H1 (cell line): ENCODE data around the gene FAM228B. TPM values are rescaled to one million over a fixed set of nuclear protein-coding genes. Genes with fewer than 3 reads are reported as not detected.

ENCODE experiments used
- JUND ChIP-seq: IDR thresholded peaks from 2 replicates; pipeline ENCODE4 v1.6.1; 2011; ENCODE audit warnings: mild to moderate bottlenecking, improper control_type of control experiment, low read length
- SIRT6 ChIP-seq: IDR thresholded peaks from one replicate; pipeline ENCODE4 v1.7.1; 2012; ENCODE audit warnings: low read length, inconsistent platforms
- SUZ12 ChIP-seq: fragments of 200-600 bp; sonication (generic); IDR thresholded peaks from 2 replicates; pipeline ENCODE4 v1.6.1; 2012; ENCODE audit warnings: mild to moderate bottlenecking, inconsistent platforms, low read length, moderate library complexity, mixed read lengths
- TBP ChIP-seq: IDR thresholded peaks from 2 replicates; pipeline ENCODE4 v1.6.1; 2011; ENCODE audit warnings: low read depth, low read length, improper control_type of control experiment
- polyA plus RNA-seq, 7 experiments: library from polyadenylated mRNA; depleted of rRNA in 3 of 7; stranded (reverse) in 5 of 7; unstranded in 2 of 7; fragments of >200 nt in 5 of 7; fragments of 200-250 nt in 2 of 7; gene quantifications; 1 replicate in 5 of 7; 2 replicates in 1 of 7; 4 replicates in 1 of 7; pipeline versions ENCODE4 v1.2.1 to v1.2.3, GENCODE V29; 2011 to 2013; ENCODE audit warnings: missing spikeins in 2 of 7, mixed read lengths in 2 of 7
- total RNA-seq: library from RNA; stranded (reverse); fragmentation: NEBNext Ultra II Directional; extraction: Animal tissue kit (Norgen Biotek cat#: 25700); gene quantifications from 2 replicates; pipeline ENCODE4 v1.2.1, GENCODE V29; 2021
- TF ChIP-seq, protein P1 (sequence below): fragments of 300-600 bp; sonication (generic); IDR thresholded peaks from 2 replicates; pipeline ENCODE4 v1.7.1; 2012; ENCODE audit warnings: low read length, moderate library complexity, mild to moderate bottlenecking, inconsistent platforms; ENCODE audit not compliant: insufficient replicate concordance

The FAM228B gene
- total and polyA plus RNA-seq, 2 of the 8 experiments (the other 6 are each of a cell fraction or from before 2014, with no cell fraction given), result 1.4 to 3.2 TPM

DNA sequence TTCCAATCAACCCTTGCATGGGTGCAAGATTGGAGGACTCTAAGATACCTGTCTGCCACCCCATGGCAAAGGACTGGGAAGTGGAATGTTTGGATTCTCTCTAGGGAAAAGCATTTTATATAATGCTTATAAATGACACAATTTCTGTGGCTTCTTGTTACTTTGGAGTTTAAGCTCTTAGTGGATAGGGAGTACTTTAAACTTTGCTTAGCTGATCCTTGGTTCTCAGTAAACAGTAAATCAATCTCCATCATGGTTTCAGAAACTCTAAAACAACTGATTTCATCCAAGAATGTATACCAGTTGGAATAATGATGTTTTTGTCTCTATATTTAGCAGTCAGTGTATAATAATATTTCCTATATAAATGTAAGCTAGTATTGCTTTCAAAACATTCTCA is 37.5 kb downstream of the FAM228B start (continued):
- TF ChIP-seq, protein P1, sequence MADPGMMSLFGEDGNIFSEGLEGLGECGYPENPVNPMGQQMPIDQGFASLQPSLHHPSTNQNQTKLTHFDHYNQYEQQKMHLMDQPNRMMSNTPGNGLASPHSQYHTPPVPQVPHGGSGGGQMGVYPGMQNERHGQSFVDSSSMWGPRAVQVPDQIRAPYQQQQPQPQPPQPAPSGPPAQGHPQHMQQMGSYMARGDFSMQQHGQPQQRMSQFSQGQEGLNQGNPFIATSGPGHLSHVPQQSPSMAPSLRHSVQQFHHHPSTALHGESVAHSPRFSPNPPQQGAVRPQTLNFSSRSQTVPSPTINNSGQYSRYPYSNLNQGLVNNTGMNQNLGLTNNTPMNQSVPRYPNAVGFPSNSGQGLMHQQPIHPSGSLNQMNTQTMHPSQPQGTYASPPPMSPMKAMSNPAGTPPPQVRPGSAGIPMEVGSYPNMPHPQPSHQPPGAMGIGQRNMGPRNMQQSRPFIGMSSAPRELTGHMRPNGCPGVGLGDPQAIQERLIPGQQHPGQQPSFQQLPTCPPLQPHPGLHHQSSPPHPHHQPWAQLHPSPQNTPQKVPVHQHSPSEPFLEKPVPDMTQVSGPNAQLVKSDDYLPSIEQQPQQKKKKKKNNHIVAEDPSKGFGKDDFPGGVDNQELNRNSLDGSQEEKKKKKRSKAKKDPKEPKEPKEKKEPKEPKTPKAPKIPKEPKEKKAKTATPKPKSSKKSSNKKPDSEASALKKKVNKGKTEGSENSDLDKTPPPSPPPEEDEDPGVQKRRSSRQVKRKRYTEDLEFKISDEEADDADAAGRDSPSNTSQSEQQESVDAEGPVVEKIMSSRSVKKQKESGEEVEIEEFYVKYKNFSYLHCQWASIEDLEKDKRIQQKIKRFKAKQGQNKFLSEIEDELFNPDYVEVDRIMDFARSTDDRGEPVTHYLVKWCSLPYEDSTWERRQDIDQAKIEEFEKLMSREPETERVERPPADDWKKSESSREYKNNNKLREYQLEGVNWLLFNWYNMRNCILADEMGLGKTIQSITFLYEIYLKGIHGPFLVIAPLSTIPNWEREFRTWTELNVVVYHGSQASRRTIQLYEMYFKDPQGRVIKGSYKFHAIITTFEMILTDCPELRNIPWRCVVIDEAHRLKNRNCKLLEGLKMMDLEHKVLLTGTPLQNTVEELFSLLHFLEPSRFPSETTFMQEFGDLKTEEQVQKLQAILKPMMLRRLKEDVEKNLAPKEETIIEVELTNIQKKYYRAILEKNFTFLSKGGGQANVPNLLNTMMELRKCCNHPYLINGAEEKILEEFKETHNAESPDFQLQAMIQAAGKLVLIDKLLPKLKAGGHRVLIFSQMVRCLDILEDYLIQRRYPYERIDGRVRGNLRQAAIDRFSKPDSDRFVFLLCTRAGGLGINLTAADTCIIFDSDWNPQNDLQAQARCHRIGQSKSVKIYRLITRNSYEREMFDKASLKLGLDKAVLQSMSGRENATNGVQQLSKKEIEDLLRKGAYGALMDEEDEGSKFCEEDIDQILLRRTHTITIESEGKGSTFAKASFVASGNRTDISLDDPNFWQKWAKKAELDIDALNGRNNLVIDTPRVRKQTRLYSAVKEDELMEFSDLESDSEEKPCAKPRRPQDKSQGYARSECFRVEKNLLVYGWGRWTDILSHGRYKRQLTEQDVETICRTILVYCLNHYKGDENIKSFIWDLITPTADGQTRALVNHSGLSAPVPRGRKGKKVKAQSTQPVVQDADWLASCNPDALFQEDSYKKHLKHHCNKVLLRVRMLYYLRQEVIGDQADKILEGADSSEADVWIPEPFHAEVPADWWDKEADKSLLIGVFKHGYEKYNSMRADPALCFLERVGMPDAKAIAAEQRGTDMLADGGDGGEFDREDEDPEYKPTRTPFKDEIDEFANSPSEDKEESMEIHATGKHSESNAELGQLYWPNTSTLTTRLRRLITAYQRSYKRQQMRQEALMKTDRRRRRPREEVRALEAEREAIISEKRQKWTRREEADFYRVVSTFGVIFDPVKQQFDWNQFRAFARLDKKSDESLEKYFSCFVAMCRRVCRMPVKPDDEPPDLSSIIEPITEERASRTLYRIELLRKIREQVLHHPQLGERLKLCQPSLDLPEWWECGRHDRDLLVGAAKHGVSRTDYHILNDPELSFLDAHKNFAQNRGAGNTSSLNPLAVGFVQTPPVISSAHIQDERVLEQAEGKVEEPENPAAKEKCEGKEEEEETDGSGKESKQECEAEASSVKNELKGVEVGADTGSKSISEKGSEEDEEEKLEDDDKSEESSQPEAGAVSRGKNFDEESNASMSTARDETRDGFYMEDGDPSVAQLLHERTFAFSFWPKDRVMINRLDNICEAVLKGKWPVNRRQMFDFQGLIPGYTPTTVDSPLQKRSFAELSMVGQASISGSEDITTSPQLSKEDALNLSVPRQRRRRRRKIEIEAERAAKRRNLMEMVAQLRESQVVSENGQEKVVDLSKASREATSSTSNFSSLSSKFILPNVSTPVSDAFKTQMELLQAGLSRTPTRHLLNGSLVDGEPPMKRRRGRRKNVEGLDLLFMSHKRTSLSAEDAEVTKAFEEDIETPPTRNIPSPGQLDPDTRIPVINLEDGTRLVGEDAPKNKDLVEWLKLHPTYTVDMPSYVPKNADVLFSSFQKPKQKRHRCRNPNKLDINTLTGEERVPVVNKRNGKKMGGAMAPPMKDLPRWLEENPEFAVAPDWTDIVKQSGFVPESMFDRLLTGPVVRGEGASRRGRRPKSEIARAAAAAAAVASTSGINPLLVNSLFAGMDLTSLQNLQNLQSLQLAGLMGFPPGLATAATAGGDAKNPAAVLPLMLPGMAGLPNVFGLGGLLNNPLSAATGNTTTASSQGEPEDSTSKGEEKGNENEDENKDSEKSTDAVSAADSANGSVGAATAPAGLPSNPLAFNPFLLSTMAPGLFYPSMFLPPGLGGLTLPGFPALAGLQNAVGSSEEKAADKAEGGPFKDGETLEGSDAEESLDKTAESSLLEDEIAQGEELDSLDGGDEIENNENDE, result no peak
- TF ChIP-seq SIRT6, result no peak
- TF ChIP-seq JUND, result no peak
- no peak for TF ChIP-seq TBP
- TF ChIP-seq SUZ12, result no peak
- TF ChIP-seq, all 59 proteins: peak for 0
